HepG2 (cell line): Measurements from ENCODE around the gene HTR6.

Experiments
- BRCA1 ChIP-seq: sonication (generic); formaldehyde crosslinking; IDR thresholded peaks from 2 replicates; pipeline ENCODE4 v1.4.0; 2020; ENCODE audit warnings: missing genetic modification reagents
- JARID2 ChIP-seq: sonication (generic); formaldehyde crosslinking; IDR thresholded peaks from 2 replicates; pipeline ENCODE4 v1.8.1; 2023; ENCODE audit warnings: missing genetic modification reagents, inconsistent platforms; ENCODE audit not compliant: insufficient replicate concordance
- NFIC ChIP-seq: IDR thresholded peaks from 2 replicates; pipeline ENCODE4 v1.6.1; 2012; ENCODE audit warnings: mild to moderate bottlenecking, low read length, inconsistent platforms
- RAD51 ChIP-seq: fragments of 450-650 bp; IDR thresholded peaks from 2 replicates; pipeline ENCODE4 v1.6.1; 2016; ENCODE audit warnings: borderline replicate concordance
- TBX3 ChIP-seq: fragments of 450-650 bp; IDR thresholded peaks from 2 replicates; pipeline ENCODE4 v1.6.1; 2017; ENCODE audit warnings: antibody characterized with exemption, mild to moderate bottlenecking, inconsistent platforms, borderline replicate concordance
- ZFY ChIP-seq: sonication (generic); formaldehyde crosslinking; IDR thresholded peaks from 2 replicates; pipeline ENCODE4 v1.4.0; 2020; ENCODE audit warnings: missing genetic modification reagents
- ZNF232 ChIP-seq: sonication (generic); formaldehyde crosslinking; IDR thresholded peaks from 2 replicates; pipeline ENCODE4 v1.4.0; 2020; ENCODE audit warnings: missing genetic modification reagents, borderline replicate concordance
- ZNF549 ChIP-seq: sonication (generic); formaldehyde crosslinking; IDR thresholded peaks from 2 replicates; pipeline ENCODE4 v1.5.0; 2020; ENCODE audit warnings: missing genetic modification reagents
- TF ChIP-seq, protein P1 (sequence below): sonication (generic); formaldehyde crosslinking; IDR thresholded peaks from 2 replicates; pipeline ENCODE4 v1.5.1; 2020; ENCODE audit warnings: mild to moderate bottlenecking, missing genetic modification reagents

DNA sequence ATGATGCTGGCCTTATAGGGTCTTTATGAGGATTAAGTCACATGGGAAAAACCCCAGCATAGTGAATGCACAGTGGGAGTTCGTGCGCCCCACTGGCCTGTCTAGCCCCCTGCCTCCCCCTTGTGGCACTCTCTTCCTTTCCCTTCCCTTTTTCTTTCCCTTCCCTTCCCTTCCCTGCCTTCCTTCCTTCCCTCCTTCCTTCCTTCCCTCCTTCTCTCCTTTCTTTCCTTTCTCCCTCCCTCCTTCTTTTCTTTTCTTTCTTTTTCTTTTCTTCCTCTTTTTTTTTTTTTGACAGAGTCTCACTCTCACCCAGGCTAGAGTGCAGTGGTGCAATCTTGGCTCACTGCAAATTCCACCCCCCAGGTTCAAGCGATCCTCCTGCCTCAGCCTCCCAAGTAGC lies 38.6 kb downstream of the HTR6 start:
- no peak for TF ChIP-seq TBX3
- no peak for TF ChIP-seq ZNF232 (CRISPR knock-in tag)
- no peak for TF ChIP-seq ZNF549
- no peak for TF ChIP-seq NFIC
- no peak for TF ChIP-seq BRCA1 (CRISPR knock-in tag)
- TF ChIP-seq, protein P1, sequence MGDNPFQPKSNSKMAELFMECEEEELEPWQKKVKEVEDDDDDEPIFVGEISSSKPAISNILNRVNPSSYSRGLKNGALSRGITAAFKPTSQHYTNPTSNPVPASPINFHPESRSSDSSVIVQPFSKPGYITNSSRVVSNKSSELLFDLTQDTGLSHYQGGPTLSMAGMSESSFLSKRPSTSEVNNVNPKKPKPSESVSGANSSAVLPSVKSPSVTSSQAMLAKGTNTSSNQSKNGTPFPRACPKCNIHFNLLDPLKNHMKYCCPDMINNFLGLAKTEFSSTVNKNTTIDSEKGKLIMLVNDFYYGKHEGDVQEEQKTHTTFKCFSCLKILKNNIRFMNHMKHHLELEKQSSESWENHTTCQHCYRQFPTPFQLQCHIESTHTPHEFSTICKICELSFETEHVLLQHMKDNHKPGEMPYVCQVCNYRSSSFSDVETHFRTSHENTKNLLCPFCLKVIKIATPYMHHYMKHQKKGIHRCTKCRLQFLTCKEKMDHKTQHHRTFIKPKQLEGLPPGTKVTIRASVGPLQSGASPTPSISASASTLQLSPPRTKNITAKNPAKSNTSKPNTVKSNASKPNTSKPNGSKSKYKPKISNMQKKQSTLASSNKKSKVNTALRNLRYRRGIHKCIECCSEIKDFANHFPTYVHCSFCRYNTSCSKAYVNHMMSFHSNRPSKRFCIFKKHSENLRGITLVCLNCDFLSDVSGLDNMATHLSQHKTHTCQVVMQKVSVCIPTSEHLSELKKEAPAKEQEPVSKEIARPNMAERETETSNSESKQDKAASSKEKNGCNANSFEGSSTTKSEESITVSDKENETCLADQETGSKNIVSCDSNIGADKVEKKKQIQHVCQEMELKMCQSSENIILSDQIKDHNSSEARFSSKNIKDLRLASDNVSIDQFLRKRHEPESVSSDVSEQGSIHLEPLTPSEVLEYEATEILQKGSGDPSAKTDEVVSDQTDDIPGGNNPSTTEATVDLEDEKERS, result no peak
- TF ChIP-seq ZFY (CRISPR knock-in tag), result no peak
- no peak for TF ChIP-seq JARID2
- TF ChIP-seq RAD51, result no peak
